ENCODE data around the gene C19orf85.

The C19orf85 gene

DNA sequence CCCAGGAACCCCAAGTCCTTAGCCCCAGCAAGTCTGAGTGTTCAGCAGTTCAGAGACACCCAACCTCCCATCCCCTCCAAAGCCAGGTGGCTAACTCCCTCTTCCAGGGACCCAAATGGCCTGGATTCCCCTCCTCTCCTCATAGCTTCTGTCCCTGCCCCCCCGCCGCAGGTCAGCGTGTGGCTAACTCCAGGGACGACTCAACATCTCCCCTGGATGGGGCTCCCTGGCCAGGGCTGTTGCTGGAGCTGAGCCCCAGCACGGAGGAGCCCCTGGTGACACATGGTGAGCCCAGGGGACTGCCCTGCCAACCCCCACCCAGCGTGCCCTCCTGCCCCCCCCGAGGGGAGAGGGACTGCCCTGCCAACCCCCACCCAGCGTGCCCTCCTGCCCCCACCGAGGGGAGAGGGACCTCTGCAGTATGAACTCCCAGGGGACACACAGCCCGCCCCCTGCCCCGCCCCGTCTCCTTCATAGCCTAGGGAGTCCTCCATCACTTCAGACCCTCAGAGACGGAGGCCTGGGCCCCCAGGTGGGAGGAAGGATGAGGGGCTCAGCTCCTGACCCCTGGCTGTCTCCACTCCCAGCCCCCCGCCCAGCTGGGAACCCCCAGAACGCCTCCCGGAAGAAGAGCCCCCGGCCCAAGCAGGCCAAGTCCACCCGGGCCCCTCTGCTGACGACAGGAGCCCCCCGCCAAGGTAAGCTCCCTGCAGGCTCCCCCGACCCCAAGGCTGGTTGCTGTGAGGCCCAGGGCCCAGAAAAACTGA is 25.3 kb upstream of the C19orf85 start:
- no peaks in the 10 kb centered on the region for H3K27me3 ChIP-seq (replicated peaks; ENCODE audit: control insufficient read depth, insufficient read depth, low read length, poor library complexity, severe bottlenecking)
- no peaks in the 10 kb centered on the region for H3K9me3 ChIP-seq (ENCODE audit: control insufficient read depth, low read length)
- peaks cover 6% of the 10 kb centered on the region for H3K4me1 ChIP-seq (ENCODE audit: control insufficient read depth, insufficient read depth, low read length, poor library complexity, severe bottlenecking)
- H3K36me3 ChIP-seq (ENCODE audit: control insufficient read depth, insufficient read depth, low read length), result no peaks in the 10 kb centered on the region
- H3K4me3 ChIP-seq (ENCODE audit: insufficient read depth, low read depth, low read length, poor library complexity, severe bottlenecking), result no peak overlapping the region
- no peak for DNase-seq
- H3K27ac ChIP-seq (ENCODE audit: insufficient read depth, low read length, poor library complexity, severe bottlenecking), result no peak overlapping the region

DNA sequence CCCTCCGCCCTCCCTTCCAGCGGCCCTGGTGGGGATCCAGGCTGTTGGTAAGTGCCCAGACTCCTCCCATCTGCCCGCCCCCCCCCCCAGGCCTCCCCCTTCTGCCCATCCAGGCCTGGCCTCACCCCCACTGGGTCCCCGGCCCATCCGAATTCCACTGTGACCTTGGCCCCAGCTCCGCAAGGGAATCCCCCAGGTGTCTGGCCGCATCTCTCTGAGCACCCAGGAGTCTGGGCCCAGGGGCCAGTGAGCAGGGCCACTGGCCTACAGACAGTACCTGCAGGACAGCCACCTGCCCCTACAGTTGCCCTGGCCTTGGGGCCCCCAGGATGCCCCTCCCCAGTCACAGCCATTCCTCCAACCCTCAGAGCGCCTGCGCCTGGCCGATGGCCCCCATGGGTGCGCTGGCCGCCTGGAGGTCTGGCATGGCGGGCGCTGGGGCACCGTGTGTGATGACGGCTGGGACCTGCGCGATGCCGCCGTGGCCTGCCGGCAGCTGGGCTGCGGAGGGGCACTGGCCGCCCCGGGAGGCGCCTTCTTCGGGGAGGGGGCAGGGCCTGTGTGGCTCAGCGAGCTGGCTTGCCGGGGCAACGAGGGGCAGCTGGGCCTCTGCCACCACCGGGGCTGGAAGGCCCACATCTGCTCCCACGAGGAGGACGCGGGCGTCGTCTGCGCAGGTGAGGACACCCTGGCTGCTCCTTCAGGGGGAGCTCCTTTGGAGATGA is 24.6 kb upstream of the C19orf85 start:
- DNase-seq, result no peak
- Histone ChIP-seq H3K4me3 (ENCODE audit: insufficient read depth, low read depth, low read length, poor library complexity, severe bottlenecking) (no peak overlapping the region), H3K27me3 (replicated peaks; ENCODE audit: control insufficient read depth, insufficient read depth, low read length, poor library complexity, severe bottlenecking) (no peaks in the 10 kb centered on the region), H3K36me3 (ENCODE audit: control insufficient read depth, insufficient read depth, low read length) (no peaks in the 10 kb centered on the region), H3K4me1 (ENCODE audit: control insufficient read depth, insufficient read depth, low read length, poor library complexity, severe bottlenecking) (peaks cover 13% of the 10 kb centered on the region), H3K9me3 (ENCODE audit: control insufficient read depth, low read length) (no peaks in the 10 kb centered on the region), H3K27ac (ENCODE audit: insufficient read depth, low read length, poor library complexity, severe bottlenecking) (no peak overlapping the region)

DNA sequence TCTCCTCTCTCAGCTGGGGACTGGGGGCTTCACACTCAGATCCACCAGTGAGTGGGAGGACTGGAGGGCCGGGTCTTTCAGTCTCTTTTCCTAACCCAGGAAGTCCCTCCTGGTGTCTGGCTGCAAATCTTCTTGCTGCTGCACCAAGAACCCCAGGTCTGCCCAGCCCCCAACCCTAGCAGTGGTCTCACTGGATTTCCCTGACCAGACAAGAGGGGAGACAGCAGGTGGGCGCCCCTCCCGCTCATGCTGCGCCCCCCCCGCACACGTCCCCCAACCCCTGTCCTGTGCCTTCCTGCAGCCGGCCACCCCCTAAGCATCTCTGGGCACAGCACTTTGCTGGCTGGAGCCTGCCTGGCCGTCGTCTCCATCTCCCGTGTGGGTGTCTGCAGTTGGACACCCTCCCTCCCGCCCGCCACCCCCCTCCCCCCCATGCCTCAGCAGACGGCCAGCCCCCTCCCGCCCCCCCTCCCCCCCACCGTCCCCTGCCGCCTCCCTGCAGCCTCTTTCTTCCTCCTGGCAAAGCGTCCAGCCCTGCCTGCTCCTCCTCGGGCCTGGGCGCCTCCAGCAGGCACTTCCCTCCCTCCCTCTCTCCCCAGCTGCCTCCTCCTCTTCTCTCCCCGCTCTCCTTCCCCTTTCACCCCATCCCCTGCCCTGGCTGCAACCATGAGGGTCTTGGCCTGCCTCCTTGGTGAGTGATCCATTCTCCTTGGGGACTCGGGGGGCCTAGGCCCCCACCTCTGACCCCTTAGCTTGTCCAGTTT is 23.6 kb upstream of the C19orf85 start, which contains the start of gene SSC5D:
SSC5D (plus strand) TSS at position 513 of the 764 bp plus-strand sequence; CDS start at position 667, 154 bp downstream.
- DNase-seq, result no peak
- no peak within 1 kb of the TSS for H3K27ac ChIP-seq (ENCODE audit: insufficient read depth, low read length, poor library complexity, severe bottlenecking)
- no peaks in the 10 kb centered on the region for H3K9me3 ChIP-seq (ENCODE audit: control insufficient read depth, low read length)
- H3K27me3 ChIP-seq (replicated peaks; ENCODE audit: control insufficient read depth, insufficient read depth, low read length, poor library complexity, severe bottlenecking), result no peaks in the 10 kb centered on the region
- H3K36me3 ChIP-seq (ENCODE audit: control insufficient read depth, insufficient read depth, low read length), result peaks cover 4% of the 10 kb centered on the region
- H3K4me3 ChIP-seq (ENCODE audit: insufficient read depth, low read depth, low read length, poor library complexity, severe bottlenecking), result no peak within 1 kb of the TSS
- H3K4me1 ChIP-seq (ENCODE audit: control insufficient read depth, insufficient read depth, low read length, poor library complexity, severe bottlenecking), result peaks cover 19% of the 10 kb centered on the region

DNA sequence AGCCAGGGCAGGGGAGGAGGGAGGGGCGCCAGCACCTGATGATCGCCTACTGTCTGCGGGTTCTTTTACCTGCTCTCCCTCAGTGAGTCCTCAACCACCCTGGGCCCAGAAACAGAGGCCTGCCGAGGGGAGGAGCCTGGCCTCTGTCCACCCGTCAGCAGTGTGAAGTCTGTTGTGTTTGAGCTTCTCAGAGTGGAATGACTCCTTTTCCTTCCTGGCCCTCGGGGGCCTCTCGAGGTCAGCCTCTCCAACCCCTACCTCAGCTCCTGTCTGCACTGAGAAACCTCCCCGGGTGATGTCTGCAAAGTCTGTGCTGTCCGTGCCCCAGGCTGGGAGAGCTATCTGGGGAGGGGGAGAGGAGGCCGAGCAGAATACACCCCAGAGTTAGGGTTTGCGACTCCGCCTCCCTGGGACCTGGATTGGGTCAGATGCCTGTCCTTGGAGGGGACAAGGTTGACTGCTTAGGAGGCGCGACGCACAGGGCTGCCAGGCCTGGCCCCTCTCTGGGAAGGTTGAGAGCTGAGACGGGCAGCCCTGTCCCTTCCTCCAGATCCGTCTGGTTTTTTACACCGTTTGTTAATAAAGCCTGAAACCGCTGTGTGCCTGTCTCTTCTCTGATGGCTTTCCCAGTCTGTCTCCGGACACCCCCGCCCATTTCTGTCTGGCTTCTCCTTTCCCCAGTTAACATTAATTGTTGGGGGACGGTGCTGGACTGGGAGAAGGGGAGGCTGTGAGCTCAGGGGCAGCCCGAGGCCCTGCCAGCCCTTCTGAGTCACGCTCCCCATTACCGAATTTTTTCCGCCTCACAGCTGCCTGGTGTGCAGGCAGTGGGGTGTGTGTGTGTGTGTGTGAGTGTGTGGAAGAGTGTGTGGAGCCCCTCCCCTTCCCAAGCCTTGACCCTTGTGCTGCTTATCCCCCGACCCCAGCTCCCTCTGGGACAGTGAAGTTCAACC is 22.7 kb upstream of the C19orf85 start:
- Histone ChIP-seq H3K4me3 (ENCODE audit: insufficient read depth, low read depth, low read length, poor library complexity, severe bottlenecking) (no peak overlapping the region), H3K27me3 (replicated peaks; ENCODE audit: control insufficient read depth, insufficient read depth, low read length, poor library complexity, severe bottlenecking) (no peaks in the 10 kb centered on the region), H3K27ac (ENCODE audit: insufficient read depth, low read length, poor library complexity, severe bottlenecking) (no peak overlapping the region), H3K36me3 (ENCODE audit: control insufficient read depth, insufficient read depth, low read length) (peaks cover 11% of the 10 kb centered on the region), H3K9me3 (ENCODE audit: control insufficient read depth, low read length) (no peaks in the 10 kb centered on the region), H3K4me1 (ENCODE audit: control insufficient read depth, insufficient read depth, low read length, poor library complexity, severe bottlenecking) (peaks cover 19% of the 10 kb centered on the region)
- no peak for DNase-seq

- no peak overlapping the region for H3K27ac ChIP-seq (ENCODE audit: insufficient read depth, low read length, poor library complexity, severe bottlenecking)
- no peak overlapping the region for H3K4me3 ChIP-seq (ENCODE audit: insufficient read depth, low read depth, low read length, poor library complexity, severe bottlenecking)
- DNase-seq, result no peak
- H3K4me1 ChIP-seq (ENCODE audit: control insufficient read depth, insufficient read depth, low read length, poor library complexity, severe bottlenecking), result peaks cover 19% of the 10 kb centered on the region
- H3K9me3 ChIP-seq (ENCODE audit: control insufficient read depth, low read length), result no peaks in the 10 kb centered on the region
- no peaks in the 10 kb centered on the region for H3K27me3 ChIP-seq (replicated peaks; ENCODE audit: control insufficient read depth, insufficient read depth, low read length, poor library complexity, severe bottlenecking)
- peaks cover 13% of the 10 kb centered on the region for H3K36me3 ChIP-seq (ENCODE audit: control insufficient read depth, insufficient read depth, low read length)
Observed at GRCh38 chr19:55486043-55486970, 21.8 kb upstream of the C19orf85 start.

DNA sequence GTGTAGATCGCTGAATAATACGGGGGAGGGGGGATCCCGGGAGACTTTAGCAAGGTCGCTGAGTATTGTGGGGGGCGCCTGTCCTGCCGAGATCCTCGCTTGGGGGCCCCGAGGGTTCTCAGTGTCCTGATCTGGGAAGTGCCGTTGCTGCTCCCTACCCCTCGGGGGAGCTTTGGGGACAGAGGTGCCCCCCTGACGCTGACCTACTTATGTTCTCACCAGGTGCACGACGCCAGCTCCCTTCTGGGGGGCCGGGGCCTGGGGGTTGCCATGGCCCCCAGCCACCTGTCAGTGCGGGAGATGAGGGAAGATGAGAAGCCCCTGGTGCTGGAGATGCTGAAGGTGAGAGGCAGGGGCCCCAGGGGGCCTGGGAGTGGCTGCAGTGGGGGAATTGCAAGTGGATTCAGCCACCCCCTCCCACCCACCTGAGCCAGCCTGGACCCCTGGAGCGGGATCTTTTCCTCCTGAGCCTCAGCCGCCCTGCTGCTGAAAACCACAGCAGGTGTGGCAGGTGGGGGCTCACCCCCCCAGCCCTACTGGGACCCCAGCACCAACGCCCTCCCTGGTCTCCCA is 21.0 kb upstream of the C19orf85 start:
- Histone ChIP-seq H3K36me3 (ENCODE audit: control insufficient read depth, insufficient read depth, low read length) (peaks cover 19% of the 10 kb centered on the region), H3K4me3 (ENCODE audit: insufficient read depth, low read depth, low read length, poor library complexity, severe bottlenecking) (peak overlapping the region; percentile 75), H3K27me3 (replicated peaks; ENCODE audit: control insufficient read depth, insufficient read depth, low read length, poor library complexity, severe bottlenecking) (no peaks in the 10 kb centered on the region), H3K27ac (ENCODE audit: insufficient read depth, low read length, poor library complexity, severe bottlenecking) (peak overlapping the region; percentile 58), H3K9me3 (ENCODE audit: control insufficient read depth, low read length) (no peaks in the 10 kb centered on the region), H3K4me1 (ENCODE audit: control insufficient read depth, insufficient read depth, low read length, poor library complexity, severe bottlenecking) (peaks cover 19% of the 10 kb centered on the region)
- DNase-seq, result no peak

DNA sequence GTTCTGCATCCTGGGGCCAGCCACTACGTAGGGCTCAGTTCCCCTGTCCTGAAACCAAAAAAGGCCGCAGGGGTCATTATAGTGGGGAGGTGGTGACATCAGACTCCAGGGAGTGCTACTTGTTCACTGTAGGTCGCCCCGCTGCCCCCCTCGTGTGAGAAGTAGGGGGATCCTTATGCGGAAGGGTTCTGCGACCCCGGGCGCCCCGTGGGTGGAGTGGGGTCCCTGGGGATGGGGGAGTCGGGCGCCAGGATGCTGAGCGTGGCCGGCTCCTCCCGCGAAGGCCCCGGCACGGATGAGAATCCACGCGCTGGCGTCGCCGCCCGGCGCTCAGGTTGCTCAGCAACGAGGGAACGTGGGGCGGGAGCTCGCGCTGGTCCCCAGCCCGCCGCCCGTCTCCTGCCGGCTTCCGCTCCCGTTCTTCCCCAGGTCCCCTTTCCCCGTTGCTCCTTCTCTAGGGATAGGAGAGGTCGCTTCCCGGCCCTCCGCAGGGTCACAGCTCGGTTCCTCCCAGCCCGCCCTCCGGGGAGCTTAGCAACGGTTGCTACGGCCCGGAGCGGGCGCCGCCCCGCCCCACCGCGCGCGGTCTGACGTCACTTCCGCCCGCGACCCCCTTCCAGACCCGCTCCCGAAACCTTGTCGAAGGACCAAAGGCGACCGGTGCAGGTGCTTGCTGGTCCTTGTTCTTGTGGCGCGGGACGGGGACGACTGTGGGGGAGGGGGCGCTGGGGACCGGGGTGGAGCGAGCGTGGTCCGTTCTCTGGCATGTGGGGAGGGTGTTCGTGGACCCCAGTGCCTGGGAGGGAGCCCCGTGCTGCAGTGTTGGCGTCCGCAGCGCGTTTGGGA is 20.3 kb upstream of the C19orf85 start, which contains the start of gene NAT14:
NAT14 (plus strand) TSS at position 596 of the 846 bp plus-strand sequence. CDS start 521 bp downstream, outside the sequence.
- H3K4me3 ChIP-seq (ENCODE audit: insufficient read depth, low read depth, low read length, poor library complexity, severe bottlenecking), result peak within 1 kb of the TSS; percentile 75
- H3K4me1 ChIP-seq (ENCODE audit: control insufficient read depth, insufficient read depth, low read length, poor library complexity, severe bottlenecking), result peaks cover 19% of the 10 kb centered on the region
- H3K27me3 ChIP-seq (replicated peaks; ENCODE audit: control insufficient read depth, insufficient read depth, low read length, poor library complexity, severe bottlenecking), result no peaks in the 10 kb centered on the region
- DNase-seq, result peak; percentile 32 to 57 (median 50)
- H3K36me3 ChIP-seq (ENCODE audit: control insufficient read depth, insufficient read depth, low read length), result peaks cover 19% of the 10 kb centered on the region
- H3K9me3 ChIP-seq (ENCODE audit: control insufficient read depth, low read length), result no peaks in the 10 kb centered on the region
- H3K27ac ChIP-seq (ENCODE audit: insufficient read depth, low read length, poor library complexity, severe bottlenecking), result peak within 1 kb of the TSS; percentile 58
